ACHN (cell line): ENCODE measurements around the gene BZW1.
"Not testable (repeated sequence)": the region's sequence is repeated elsewhere in the genome, so short reads cannot be mapped to it uniquely, and the experiment has no call there.

Source experiments
- DNase-seq: peaks from one replicate; pipeline ENCODE4 v3.0.0-alpha.2; 2015
- in situ Hi-C: cut with HindIII; loops from 2 replicates; pipeline ENCODE4 v1.10.0; 2017; ENCODE audit warnings: low sequenced_read_pairs, low pct_ligation_motif_present, low pct_unique_long_range_greater_than_20kb

The BZW1 gene

GRCh38 chr2:200787351-200788120 is 24.2 kb upstream of the BZW1 start:
- in situ Hi-C loops, result no loop called here
- DNase-seq, result peak; percentile 53

GRCh38 chr2:200788121-200788718 is 23.5 kb upstream of the BZW1 start:
- in situ Hi-C loops, result no loop called here
- no peak for DNase-seq

GRCh38 chr2:200790185-200790584 is 21.5 kb upstream of the BZW1 start:
- no peak for DNase-seq
- in situ Hi-C loops, result no loop called here

GRCh38 chr2:200791905-200792304 is 19.8 kb upstream of the BZW1 start:
- in situ Hi-C loops, result no loop called here
- DNase-seq, result no peak

GRCh38 chr2:200794143-200794542 is 17.6 kb upstream of the BZW1 start:
- in situ Hi-C loops, result no loop called here
- no peak for DNase-seq

- in situ Hi-C loops, result no loop called here
- DNase-seq, result peak; percentile 14
Observed at GRCh38 chr2:200795028-200795440, 16.7 kb upstream of the BZW1 start.

GRCh38 chr2:200796561-200796960 is 15.1 kb upstream of the BZW1 start:
- in situ Hi-C loops, result no loop called here
- DNase-seq, result no peak

- no peak for DNase-seq
- in situ Hi-C loops, result no loop called here
Observed at GRCh38 chr2:200797242-200797770, 14.4 kb upstream of the BZW1 start.

GRCh38 chr2:200798514-200798913 is 13.2 kb upstream of the BZW1 start:
- in situ Hi-C loops, result no loop called here
- DNase-seq, result no peak

GRCh38 chr2:200800458-200800857 is 11.3 kb upstream of the BZW1 start:
- no peak for DNase-seq
- in situ Hi-C loops, result no loop called here

- in situ Hi-C loops, result not testable (repeated sequence)
Observed at GRCh38 chr2:200801431-200801830, 10.3 kb upstream of the BZW1 start.

GRCh38 chr2:200809506-200810251 is 2.0 kb upstream of the BZW1 start:
- DNase-seq, result no peak
- in situ Hi-C loops, result no loop called here

More at GRCh38 chr2:200801431-200801830, 10.3 kb upstream of the BZW1 start:
- DNase-seq, result not testable (repeated sequence)

- DNase-seq, result peak; percentile 34
- in situ Hi-C loops, result no loop called here
Observed at GRCh38 chr2:200810252-200810997, 1.3 kb upstream of the BZW1 start.

GRCh38 chr2:200810998-200811332 is 745 bp upstream of the BZW1 start:
- in situ Hi-C loops, result no loop called here

GRCh38 chr2:200812122-200813022 is 662 bp downstream of the BZW1 start:
- DNase-seq, result peak; percentile 80
- in situ Hi-C loops, result no loop called here

More at GRCh38 chr2:200810998-200811332, 745 bp upstream of the BZW1 start:
- no peak for DNase-seq

- DNase-seq, result no peak
- in situ Hi-C loops, result no loop called here
Observed at GRCh38 chr2:200814276-200814815, 2.6 kb downstream of the BZW1 start.

GRCh38 chr2:200814917-200815316 is 3.2 kb downstream of the BZW1 start:
- DNase-seq, result no peak
- in situ Hi-C loops, result no loop called here
